ENCODE results near the gene ADAMTS8.

ADAMTS8 gene

GRCh38 chr11:130391711-130392110 lies 36.7 kb downstream of the ADAMTS8 start:
- DNase-seq, result no peak

- no peak for DNase-seq
Observed at GRCh38 chr11:130390071-130390758, 38.2 kb downstream of the ADAMTS8 start.

GRCh38 chr11:130389335-130389935 lies 39.0 kb downstream of the ADAMTS8 start:
- DNase-seq, result peak in 1 of 6 experiments; percentile 11

GRCh38 chr11:130388607-130389205 lies 39.7 kb downstream of the ADAMTS8 start:
- peak in 2 of 6 experiments; percentile 13 to 17 for DNase-seq

- no peak for DNase-seq
Observed at GRCh38 chr11:130386056-130386455, 42.4 kb downstream of the ADAMTS8 start.

GRCh38 chr11:130383344-130384211 lies 44.8 kb downstream of the ADAMTS8 start:
- DNase-seq, result no peak

- no peak for DNase-seq
Observed at GRCh38 chr11:130381317-130381716, 47.1 kb downstream of the ADAMTS8 start.

- no peak for DNase-seq
Observed at GRCh38 chr11:130380778-130381177, 47.6 kb downstream of the ADAMTS8 start.

GRCh38 chr11:130379276-130379675 lies 49.1 kb downstream of the ADAMTS8 start:
- DNase-seq, result no peak

- no peak for DNase-seq
Observed at GRCh38 chr11:130370845-130371590, 57.4 kb downstream of the ADAMTS8 start.

GRCh38 chr11:130369713-130370112 lies 58.7 kb downstream of the ADAMTS8 start:
- no peak for DNase-seq

GRCh38 chr11:130369141-130369691 lies 59.2 kb downstream of the ADAMTS8 start:
- no peak for DNase-seq

- no peak for DNase-seq
Observed at GRCh38 chr11:130359419-130359818, 69.0 kb downstream of the ADAMTS8 start.

- DNase-seq, result no peak
Observed at GRCh38 chr11:130358398-130358797, 70.0 kb downstream of the ADAMTS8 start.
